ENCODE data around the gene KCNK3.

DNA sequence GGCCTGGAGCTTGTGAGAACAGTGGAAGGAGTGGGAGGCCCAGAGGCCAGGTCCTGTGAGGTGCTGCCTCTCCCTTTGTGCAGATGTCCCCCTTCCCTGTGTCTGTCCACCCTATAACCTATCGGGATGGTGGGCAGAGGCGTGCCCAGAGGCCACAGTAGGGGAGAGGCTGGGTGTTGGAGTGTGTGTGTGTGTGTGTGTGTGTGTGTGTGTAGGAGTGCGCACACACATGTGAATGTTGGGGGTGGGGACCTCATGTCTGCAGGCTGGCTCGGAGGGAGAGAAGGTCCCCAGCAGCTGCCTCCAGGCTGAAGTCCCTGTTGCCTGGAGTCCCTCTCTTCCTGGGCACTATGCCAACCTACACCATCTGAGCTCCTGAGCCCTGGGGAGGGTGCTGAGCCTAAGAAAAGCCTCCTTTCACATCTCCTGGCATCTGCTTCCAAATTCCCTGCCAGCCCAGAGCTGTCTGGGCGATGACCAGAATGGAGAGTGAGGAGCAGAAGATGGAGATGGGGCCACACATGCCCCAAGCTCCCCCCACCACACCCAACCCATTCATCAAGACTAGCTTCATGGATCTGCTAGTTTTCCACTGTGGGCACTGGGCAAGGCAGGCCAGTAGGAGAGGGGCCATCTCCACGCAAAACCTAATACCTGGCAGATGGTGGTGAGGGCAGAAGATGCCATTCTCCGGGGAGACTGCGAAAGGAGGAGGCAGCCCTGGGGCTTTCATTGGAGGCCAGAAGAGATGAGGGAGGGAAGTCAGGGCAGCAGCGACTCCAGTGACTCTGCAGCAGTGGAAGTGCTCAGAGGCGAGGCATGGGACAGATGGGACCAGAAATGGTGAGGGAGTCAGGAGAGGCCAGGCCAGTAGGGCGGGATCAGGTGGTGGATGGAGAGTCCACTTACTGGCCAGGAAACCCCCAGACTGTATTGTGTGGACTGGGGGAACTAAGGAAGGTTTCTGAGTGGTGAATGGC is 20.3 kb downstream of the KCNK3 start:
- no peak for TF ChIP-seq CTCF (IDR thresholded peaks at IDR 0.05)
- no peak for TF ChIP-seq EZH2 (IDR thresholded peaks at IDR 0.05; ENCODE audit: borderline replicate concordance, insufficient read depth, low read depth, low read length, poor library complexity, severe bottlenecking)

Measured in B cell (primary cell).